Measurements from ENCODE around the gene CRYGN. TPM values are rescaled to one million over a fixed set of nuclear protein-coding genes. Genes with fewer than 3 reads are reported as not detected.

Gene CRYGN
- total and polyA plus RNA-seq, 2 experiments from 2014 or later: 0.59 to 1.5 TPM

DNA sequence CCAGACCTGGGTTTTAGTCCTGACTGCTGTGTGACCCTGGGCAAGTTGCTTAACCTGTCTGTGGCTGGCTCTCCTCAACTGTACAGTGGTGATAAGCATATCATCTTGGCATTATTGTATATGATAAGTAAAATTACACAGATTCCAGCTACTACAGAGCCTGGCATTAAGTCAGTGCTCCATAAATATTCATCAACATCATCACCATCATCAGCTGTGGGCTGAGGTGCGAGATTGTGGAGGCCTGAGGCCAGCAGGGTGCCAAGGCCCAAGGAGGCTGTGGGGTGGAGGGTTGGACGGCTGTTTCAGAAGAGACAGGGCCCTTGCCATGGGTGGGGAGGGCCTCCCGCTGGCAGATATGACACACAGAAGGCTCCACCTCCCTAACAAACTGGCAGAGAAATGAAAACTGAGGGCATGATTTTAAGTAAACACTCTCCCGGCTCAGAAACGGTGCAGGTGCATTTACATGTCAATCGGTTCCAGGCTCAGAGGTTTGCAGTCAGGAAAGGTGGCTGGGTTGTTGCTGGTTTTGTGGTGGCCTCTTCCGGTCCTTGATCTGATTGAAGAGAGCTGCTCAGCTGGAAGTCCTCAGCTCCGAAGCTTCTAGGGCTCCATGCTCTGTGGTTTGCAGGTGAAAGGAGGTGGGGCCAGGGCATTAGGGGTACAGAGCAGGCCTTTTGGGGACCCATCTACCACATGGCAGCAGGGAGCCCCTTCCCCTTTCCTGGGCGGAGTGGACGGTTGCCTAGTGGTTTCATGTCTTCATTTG, 10.2 kb downstream of the CRYGN start:
- no peaks in the 10 kb centered on the region for H3K9me2 ChIP-seq (ENCODE audit: insufficient read depth)
- Mint-ChIP-seq H3K36me3 (ENCODE audit: low read depth) (no peaks in the 10 kb centered on the region), H3K27ac (peak overlapping the region; percentile 87; the same call in 1 of the 2 replicates), H3K4me1 (peaks cover 28% of the 10 kb centered on the region), H3K9me3 (no peaks in the 10 kb centered on the region), H3K4me3 (no peak overlapping the region; the same call in 2 of the 3 replicates), H3K27me3 (ENCODE audit: insufficient read depth, low read depth, poor library complexity) (peaks cover 7% of the 10 kb centered on the region)
- H3F3A ChIP-seq (replicated peaks; ENCODE audit: low read depth): no peaks in the 10 kb centered on the region
- H4K20me1 ChIP-seq (replicated peaks; ENCODE audit: insufficient read depth): no peaks in the 10 kb centered on the region
- H3K27me3 ChIP-seq (ENCODE audit: insufficient read depth): no peaks in the 10 kb centered on the region
- ATAC-seq: peak; percentile 18
- no peak for DNase-seq (ENCODE audit: low spot score)
- peaks cover 25% of the 10 kb centered on the region for H3K4me1 ChIP-seq (ENCODE audit: insufficient read depth)
- no peak overlapping the region for H2AFZ ChIP-seq
- no peaks in the 10 kb centered on the region for H3K79me2 ChIP-seq (replicated peaks; ENCODE audit: insufficient read depth)
- no peak overlapping the region for H3K27ac ChIP-seq (ENCODE audit: low read depth)
- H3K4me2 ChIP-seq: peak overlapping the region; percentile 45
- TF ChIP-seq ZNF462 (CRISPR knock-in tag; IDR thresholded peaks at IDR 0.05) (no peak), POLR2AphosphoS5 (IDR thresholded peaks at IDR 0.05; ENCODE audit: low read depth) (no peak), REST (IDR thresholded peaks at IDR 0.05; ENCODE audit: unreplicated experiment) (no peak), ZNF331 (CRISPR knock-in tag; IDR thresholded peaks at IDR 0.05; ENCODE audit: low read depth) (no peak), CTCF (conservative IDR thresholded peaks at IDR 0.05; ENCODE audit: low read depth in 2 of 2) (no peak), ZNF114 (CRISPR knock-in tag; IDR thresholded peaks at IDR 0.05) (no peak), CREB1 (CRISPR knock-in tag; IDR thresholded peaks at IDR 0.05; ENCODE audit: low read depth) (no peak), EZH2phosphoT487 (IDR thresholded peaks at IDR 0.05; ENCODE audit: unreplicated experiment) (no peak), NANOG (IDR thresholded peaks at IDR 0.05; ENCODE audit: borderline replicate concordance) (no peak), EZH2 (IDR thresholded peaks at IDR 0.05; ENCODE audit: low read depth, unreplicated experiment) (no peak), STAT1 (IDR thresholded peaks at IDR 0.05; ENCODE audit: unreplicated experiment) (no peak), JUNB (IDR thresholded peaks at IDR 0.05; ENCODE audit: unreplicated experiment) (no peak)
- TF ChIP-seq, protein P1, sequence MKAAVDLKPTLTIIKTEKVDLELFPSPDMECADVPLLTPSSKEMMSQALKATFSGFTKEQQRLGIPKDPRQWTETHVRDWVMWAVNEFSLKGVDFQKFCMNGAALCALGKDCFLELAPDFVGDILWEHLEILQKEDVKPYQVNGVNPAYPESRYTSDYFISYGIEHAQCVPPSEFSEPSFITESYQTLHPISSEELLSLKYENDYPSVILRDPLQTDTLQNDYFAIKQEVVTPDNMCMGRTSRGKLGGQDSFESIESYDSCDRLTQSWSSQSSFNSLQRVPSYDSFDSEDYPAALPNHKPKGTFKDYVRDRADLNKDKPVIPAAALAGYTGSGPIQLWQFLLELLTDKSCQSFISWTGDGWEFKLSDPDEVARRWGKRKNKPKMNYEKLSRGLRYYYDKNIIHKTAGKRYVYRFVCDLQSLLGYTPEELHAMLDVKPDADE (IDR thresholded peaks at IDR 0.05): no peak
- no peaks in the 10 kb centered on the region; the same call in 1 of the 2 replicates for H3K36me3 ChIP-seq (ENCODE audit: insufficient read depth)
- H3K4me3 ChIP-seq: no peak overlapping the region

All from GM23338 (cell line).